Measurements from ENCODE around the gene CMIP. TPM values are rescaled to one million over a fixed set of nuclear protein-coding genes. Genes with fewer than 3 reads are reported as not detected.

Gene CMIP
- polyA plus RNA-seq, 1 experiment: 2.7 TPM

DNA sequence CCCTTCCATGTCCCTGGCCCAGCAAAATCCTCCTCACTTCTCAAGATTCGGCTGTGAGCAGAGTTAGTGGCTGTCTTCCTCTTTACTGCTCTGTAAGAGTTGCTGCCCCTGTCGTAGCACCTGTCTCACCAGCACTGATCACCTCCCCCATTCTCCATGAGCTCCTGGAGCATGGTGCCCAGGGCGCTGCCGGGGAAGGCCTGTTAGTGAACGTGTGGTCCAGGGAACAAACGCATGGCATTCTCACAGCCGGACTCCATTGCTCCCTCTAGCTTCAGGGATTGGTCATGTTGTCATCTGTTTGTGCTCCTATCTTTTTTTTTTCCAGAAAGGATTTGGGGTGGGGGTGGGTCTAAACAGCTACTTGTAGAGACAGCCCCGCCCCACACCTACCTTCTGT lies 141.2 kb downstream of the CMIP start:
- Histone ChIP-seq H3K4me3 (ENCODE audit: low read depth, low read length) (no peak overlapping the region), H3K27me3 (ENCODE audit: control insufficient read depth, insufficient read depth, low read length) (no peaks in the 10 kb centered on the region), H3K9me3 (ENCODE audit: control insufficient read depth, insufficient read depth, low read length) (no peaks in the 10 kb centered on the region), H3K27ac (ENCODE audit: low read depth, low read length) (no peak overlapping the region)
- ChIA-PET CTCF (interaction anchor here (0.7 kb wide), 1 partner anchor 219 kb away, joined by 5 read pairs; no protein-coding TSS in a partner anchor), POLR2A (no interaction called here)
- DNase-seq (ENCODE audit: low read depth, low spot score): no peak
- TF ChIP-seq, protein P1, sequence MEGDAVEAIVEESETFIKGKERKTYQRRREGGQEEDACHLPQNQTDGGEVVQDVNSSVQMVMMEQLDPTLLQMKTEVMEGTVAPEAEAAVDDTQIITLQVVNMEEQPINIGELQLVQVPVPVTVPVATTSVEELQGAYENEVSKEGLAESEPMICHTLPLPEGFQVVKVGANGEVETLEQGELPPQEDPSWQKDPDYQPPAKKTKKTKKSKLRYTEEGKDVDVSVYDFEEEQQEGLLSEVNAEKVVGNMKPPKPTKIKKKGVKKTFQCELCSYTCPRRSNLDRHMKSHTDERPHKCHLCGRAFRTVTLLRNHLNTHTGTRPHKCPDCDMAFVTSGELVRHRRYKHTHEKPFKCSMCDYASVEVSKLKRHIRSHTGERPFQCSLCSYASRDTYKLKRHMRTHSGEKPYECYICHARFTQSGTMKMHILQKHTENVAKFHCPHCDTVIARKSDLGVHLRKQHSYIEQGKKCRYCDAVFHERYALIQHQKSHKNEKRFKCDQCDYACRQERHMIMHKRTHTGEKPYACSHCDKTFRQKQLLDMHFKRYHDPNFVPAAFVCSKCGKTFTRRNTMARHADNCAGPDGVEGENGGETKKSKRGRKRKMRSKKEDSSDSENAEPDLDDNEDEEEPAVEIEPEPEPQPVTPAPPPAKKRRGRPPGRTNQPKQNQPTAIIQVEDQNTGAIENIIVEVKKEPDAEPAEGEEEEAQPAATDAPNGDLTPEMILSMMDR (IDR thresholded peaks at IDR 0.05; ENCODE audit: low read depth, low read length): peak; percentile 28; the same call in 1 of the 2 replicates

DNA sequence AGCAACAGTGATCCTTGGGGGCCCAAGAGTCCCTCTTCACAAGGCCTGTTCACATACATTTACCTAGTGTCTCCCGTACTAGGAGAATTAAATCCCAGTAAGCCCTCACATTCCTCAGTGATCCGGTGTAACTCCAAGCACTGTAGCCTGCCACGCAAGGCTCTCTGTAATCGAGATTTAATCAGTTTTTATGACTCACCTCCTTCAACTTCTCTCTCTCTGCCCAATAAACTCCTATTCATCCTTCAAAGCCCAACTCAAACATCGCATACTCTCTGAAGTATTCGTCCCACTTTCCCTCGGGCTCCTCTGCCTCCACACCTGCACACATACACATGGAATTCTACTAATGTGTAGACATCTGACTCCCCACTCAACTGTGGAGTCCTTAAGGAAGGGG lies 141.8 kb downstream of the CMIP start:
- ChIA-PET CTCF (no interaction called here), POLR2A (no interaction called here)
- no peaks in the 10 kb centered on the region for H3K27me3 ChIP-seq (ENCODE audit: control insufficient read depth, insufficient read depth, low read length)
- H3K4me3 ChIP-seq (ENCODE audit: low read depth, low read length): no peak overlapping the region
- no peak for DNase-seq (ENCODE audit: low read depth, low spot score)
- TF ChIP-seq, protein P1 (IDR thresholded peaks at IDR 0.05; ENCODE audit: low read depth, low read length): no peak
- H3K9me3 ChIP-seq (ENCODE audit: control insufficient read depth, insufficient read depth, low read length): no peaks in the 10 kb centered on the region
- no peak overlapping the region for H3K27ac ChIP-seq (ENCODE audit: low read depth, low read length)

DNA sequence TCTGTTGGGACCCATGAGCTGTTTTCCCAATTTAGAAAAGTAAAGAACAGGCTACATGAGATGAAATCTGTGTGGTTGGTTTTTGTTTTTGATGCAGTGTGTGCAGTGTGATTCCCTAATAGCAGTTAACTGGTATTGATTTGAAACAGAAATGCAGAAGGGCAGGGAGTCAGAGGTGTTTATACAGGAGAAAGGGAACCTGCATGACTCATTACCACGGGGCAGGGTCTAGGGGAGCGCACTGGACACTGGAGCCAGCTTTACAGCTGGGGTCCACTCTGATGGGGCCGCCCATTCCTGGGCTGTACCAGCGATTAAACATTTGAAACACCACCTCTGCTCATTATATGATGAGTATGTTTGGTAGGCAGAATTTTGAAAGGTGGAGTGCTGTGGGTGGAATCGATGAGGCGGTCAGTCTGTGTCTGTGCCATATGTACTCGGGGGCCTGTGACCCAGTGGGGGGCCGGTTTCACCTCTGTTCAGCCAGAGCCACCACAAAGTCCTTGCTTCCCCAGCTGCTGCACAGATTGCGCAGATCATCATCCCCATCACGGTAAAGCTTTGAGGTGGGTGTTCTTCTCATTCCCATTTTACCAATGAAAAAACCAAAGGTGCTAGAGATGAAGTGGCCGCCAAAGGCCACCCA lies 142.5 kb downstream of the CMIP start:
- ChIA-PET CTCF (no interaction called here), POLR2A (no interaction called here)
- Histone ChIP-seq H3K9me3 (ENCODE audit: control insufficient read depth, insufficient read depth, low read length) (no peaks in the 10 kb centered on the region), H3K27me3 (ENCODE audit: control insufficient read depth, insufficient read depth, low read length) (no peaks in the 10 kb centered on the region), H3K4me3 (ENCODE audit: low read depth, low read length) (no peak overlapping the region), H3K27ac (ENCODE audit: low read depth, low read length) (peak overlapping the region; percentile 21)
- TF ChIP-seq, protein P1 (IDR thresholded peaks at IDR 0.05; ENCODE audit: low read depth, low read length): no peak
- no peak for DNase-seq (ENCODE audit: low read depth, low spot score)

DNA sequence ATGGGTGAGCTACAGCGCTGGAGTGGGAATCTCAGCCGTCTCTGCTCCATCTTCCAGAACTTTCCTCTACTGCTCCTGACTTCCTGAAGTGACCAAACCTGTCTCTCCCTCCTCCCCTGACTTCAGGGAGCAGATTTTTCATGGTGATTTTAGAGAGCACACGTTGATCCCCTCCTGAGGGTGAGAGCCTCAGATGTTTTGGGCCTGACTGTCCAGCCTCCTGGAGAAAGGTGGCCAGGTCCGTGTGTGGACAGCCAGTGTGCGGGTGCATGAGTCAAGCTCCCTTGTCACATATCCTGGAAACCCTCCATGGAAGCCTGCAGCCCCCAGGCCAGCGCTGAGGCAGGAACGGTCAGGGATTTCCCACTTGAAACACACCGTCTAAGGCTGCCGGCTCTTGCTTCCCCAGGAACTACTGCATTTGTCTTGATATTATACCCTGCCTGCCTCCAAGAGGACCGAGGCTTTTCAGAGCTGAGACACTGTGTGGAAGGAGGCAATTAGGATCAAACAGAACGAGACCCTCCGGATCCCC lies 143.1 kb downstream of the CMIP start:
- DNase-seq (ENCODE audit: low read depth, low spot score): no peak
- POLR2A ChIA-PET: no interaction called here
- Histone ChIP-seq H3K9me3 (ENCODE audit: control insufficient read depth, insufficient read depth, low read length) (no peaks in the 10 kb centered on the region), H3K27me3 (ENCODE audit: control insufficient read depth, insufficient read depth, low read length) (no peaks in the 10 kb centered on the region), H3K4me3 (ENCODE audit: low read depth, low read length) (no peak overlapping the region), H3K27ac (ENCODE audit: low read depth, low read length) (peak overlapping the region; percentile 21)
- CTCF ChIA-PET: no interaction called here
- TF ChIP-seq, protein P1 (IDR thresholded peaks at IDR 0.05; ENCODE audit: low read depth, low read length): no peak

DNA sequence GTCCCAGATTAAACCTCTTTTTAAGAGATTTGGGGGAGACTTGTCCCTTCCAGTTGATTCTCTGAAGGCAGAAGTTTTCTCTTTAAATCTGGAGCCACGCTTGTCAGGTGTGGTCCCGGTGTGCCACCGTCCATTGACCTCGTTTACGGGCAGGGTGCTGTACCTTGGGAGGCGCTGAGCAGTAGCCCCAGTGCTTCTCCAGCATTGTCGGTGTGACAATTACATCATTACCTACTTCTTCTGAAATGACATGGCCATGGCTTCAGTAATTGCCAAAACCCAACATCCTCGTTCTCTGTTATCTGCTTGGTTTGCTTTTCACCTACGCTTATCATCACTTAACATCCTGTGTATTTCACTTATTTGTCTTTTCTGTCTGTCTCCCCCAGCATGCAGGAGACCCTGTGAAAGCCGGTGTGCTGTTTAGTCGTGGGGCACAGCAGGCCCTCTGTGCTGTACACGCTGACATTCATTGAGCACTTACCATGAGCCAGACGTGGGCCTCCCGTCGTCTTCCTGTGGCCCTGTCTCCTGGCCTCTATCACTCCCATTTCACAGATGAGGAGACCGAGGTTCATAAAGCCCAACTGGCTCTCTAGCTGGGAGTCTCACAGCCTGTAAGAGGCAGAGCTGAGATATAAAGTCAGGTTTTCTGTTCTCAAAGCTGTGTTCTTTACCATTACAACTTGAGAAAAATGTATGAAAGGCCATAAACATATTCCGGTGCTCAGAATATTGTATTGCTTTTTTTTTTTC lies 143.9 kb downstream of the CMIP start:
- ChIA-PET POLR2A (no interaction called here), CTCF (no interaction called here)
- H3K27ac ChIP-seq (ENCODE audit: low read depth, low read length): no peak overlapping the region
- H3K4me3 ChIP-seq (ENCODE audit: low read depth, low read length): no peak overlapping the region
- TF ChIP-seq, protein P1 (IDR thresholded peaks at IDR 0.05; ENCODE audit: low read depth, low read length): no peak
- DNase-seq (ENCODE audit: low read depth, low spot score): no peak
- H3K9me3 ChIP-seq (ENCODE audit: control insufficient read depth, insufficient read depth, low read length): no peaks in the 10 kb centered on the region
- no peaks in the 10 kb centered on the region for H3K27me3 ChIP-seq (ENCODE audit: control insufficient read depth, insufficient read depth, low read length)
